ENCODE results near the gene FNBP1. TPM values are rescaled to one million over a fixed set of nuclear protein-coding genes. Genes with fewer than 3 reads are reported as not detected.

FNBP1 gene
- total RNA-seq, 1 donor from 2014 or later = 34.9 TPM

GRCh38 chr9:129916707-129917106 lies 126.3 kb downstream of the FNBP1 start:
- no peak overlapping the region for H2AFZ ChIP-seq (replicated peaks)
- no peaks in the 10 kb centered on the region for H3K79me2 ChIP-seq (ENCODE audit: low read depth)
- H3K9ac ChIP-seq = no peak overlapping the region
- no peak overlapping the region for H3K27ac ChIP-seq
- H3K4me1 Mint-ChIP-seq = peaks cover 3% of the 10 kb centered on the region
- H3K9me3 ChIP-seq (ENCODE audit: low read depth) = no peaks in the 10 kb centered on the region
- H3K27me3 Mint-ChIP-seq (ENCODE audit: insufficient read depth, low read depth) = peaks cover 3% of the 10 kb centered on the region
- no peaks in the 10 kb centered on the region for H3K36me3 ChIP-seq
- H3K27me3 ChIP-seq = no peaks in the 10 kb centered on the region
- H3K4me3 Mint-ChIP-seq = no peak overlapping the region
- TF ChIP-seq CTCF (IDR thresholded peaks at IDR 0.05) = no peak
- TF ChIP-seq EZH2 (IDR thresholded peaks at IDR 0.05) = no peak
- TF ChIP-seq EZH2phosphoT487 (IDR thresholded peaks at IDR 0.05) = no peak
- no peaks in the 10 kb centered on the region for H3K9me3 Mint-ChIP-seq
- no peak overlapping the region for H3K27ac Mint-ChIP-seq
- H3F3A ChIP-seq (ENCODE audit: low read depth) = no peaks in the 10 kb centered on the region
- no peak overlapping the region for H3K4me3 ChIP-seq
- H4K20me1 ChIP-seq (ENCODE audit: low read depth) = no peaks in the 10 kb centered on the region
- no peak for DNase-seq (ENCODE audit: low spot score)
- no peaks in the 10 kb centered on the region for H3K4me1 ChIP-seq
- H3K4me2 ChIP-seq = no peak overlapping the region
- H3K36me3 Mint-ChIP-seq = no peaks in the 10 kb centered on the region

GRCh38 chr9:129914051-129914450 lies 128.9 kb downstream of the FNBP1 start:
- Mint-ChIP-seq H3K36me3 (peaks cover 2% of the 10 kb centered on the region), H3K27ac (no peak overlapping the region), H3K27me3 (ENCODE audit: insufficient read depth, low read depth) (peaks cover 3% of the 10 kb centered on the region), H3K9me3 (no peaks in the 10 kb centered on the region), H3K4me3 (no peak overlapping the region), H3K4me1 (peaks cover 15% of the 10 kb centered on the region)
- TF ChIP-seq EZH2phosphoT487 (IDR thresholded peaks at IDR 0.05) (no peak), EZH2 (IDR thresholded peaks at IDR 0.05) (no peak), CTCF (IDR thresholded peaks at IDR 0.05) (no peak)
- Histone ChIP-seq H3K9ac (no peak overlapping the region), H3K36me3 (no peaks in the 10 kb centered on the region), H3F3A (ENCODE audit: low read depth) (no peaks in the 10 kb centered on the region), H3K9me3 (ENCODE audit: low read depth) (no peaks in the 10 kb centered on the region), H3K79me2 (ENCODE audit: low read depth) (no peaks in the 10 kb centered on the region), H3K27me3 (no peaks in the 10 kb centered on the region), H3K4me3 (no peak overlapping the region), H4K20me1 (ENCODE audit: low read depth) (no peaks in the 10 kb centered on the region), H3K4me1 (peaks cover under 1% of the 10 kb centered on the region), H3K4me2 (no peak overlapping the region), H3K27ac (no peak overlapping the region), H2AFZ (replicated peaks) (no peak overlapping the region)
- DNase-seq (ENCODE audit: low spot score) = no peak

DNA sequence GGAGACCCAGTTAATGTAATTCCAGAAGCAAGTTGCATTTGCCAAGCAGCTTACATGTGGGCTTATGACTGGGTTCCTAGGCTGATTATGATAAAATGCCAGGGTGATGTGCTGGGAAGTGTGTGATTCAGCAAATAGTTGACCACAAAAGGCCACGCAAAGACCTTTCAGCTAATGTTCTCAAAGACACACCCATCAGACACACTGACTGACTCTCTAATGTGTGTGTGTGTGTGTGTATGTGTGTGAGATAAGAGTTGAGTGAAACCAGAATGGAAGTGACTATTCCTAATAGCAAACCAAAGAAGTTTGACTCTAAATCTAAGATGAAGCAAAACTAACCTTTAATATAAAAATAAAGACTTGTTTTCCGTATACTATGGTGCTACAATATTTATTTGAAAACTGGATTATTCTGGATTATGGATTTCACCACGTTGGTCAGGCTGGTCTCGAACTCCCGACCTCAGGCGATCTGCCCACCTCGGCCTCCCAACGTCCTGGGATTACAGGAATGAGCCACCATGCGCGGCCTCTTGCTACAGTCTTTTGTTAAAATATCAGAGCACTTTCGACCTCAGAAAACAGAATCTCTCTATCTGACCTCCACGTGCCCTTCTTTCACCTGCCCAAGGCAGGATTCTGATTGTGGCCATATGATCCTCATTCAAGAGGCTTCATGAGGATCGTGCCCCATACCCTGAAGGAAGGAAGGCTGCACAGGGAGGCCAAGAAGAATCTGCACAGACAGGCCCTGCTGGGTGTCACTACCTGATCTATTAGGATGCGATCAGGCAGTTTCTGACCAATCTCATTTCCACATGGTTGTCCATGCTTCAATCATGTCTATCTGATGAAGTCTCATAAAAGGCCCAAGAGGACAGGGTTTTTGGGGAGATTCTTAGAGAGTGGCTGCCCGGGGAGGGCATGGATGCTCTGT lies 132.1 kb downstream of the FNBP1 start:
- H3K27ac Mint-ChIP-seq = no peak overlapping the region
- no peak overlapping the region for H3K4me2 ChIP-seq
- H3K4me3 Mint-ChIP-seq = no peak overlapping the region

More for the DNA sequence above, 132.1 kb downstream of the FNBP1 start:
- Histone ChIP-seq H3K4me3 (no peak overlapping the region), H3F3A (ENCODE audit: low read depth) (no peaks in the 10 kb centered on the region), H3K27ac (no peak overlapping the region), H3K36me3 (no peaks in the 10 kb centered on the region), H2AFZ (replicated peaks) (no peak overlapping the region), H3K27me3 (no peaks in the 10 kb centered on the region), H4K20me1 (ENCODE audit: low read depth) (no peaks in the 10 kb centered on the region), H3K9me3 (ENCODE audit: low read depth) (no peaks in the 10 kb centered on the region), H3K4me1 (peaks cover 3% of the 10 kb centered on the region), H3K9ac (no peak overlapping the region), H3K79me2 (ENCODE audit: low read depth) (no peaks in the 10 kb centered on the region)
- Mint-ChIP-seq H3K9me3 (no peaks in the 10 kb centered on the region), H3K36me3 (peaks cover 14% of the 10 kb centered on the region), H3K27me3 (ENCODE audit: insufficient read depth, low read depth) (peaks cover 3% of the 10 kb centered on the region), H3K4me1 (peaks cover 16% of the 10 kb centered on the region)
- no peak for DNase-seq (ENCODE audit: low spot score)
- no peak for TF ChIP-seq EZH2 (IDR thresholded peaks at IDR 0.05)
- no peak for TF ChIP-seq EZH2phosphoT487 (IDR thresholded peaks at IDR 0.05)
- TF ChIP-seq CTCF (IDR thresholded peaks at IDR 0.05) = no peak
